ENCODE measurements around the gene FXYD1. TPM values are rescaled to one million over a fixed set of nuclear protein-coding genes. Genes with fewer than 3 reads are reported as not detected.
"Not testable (repeated sequence)": the region's sequence is repeated elsewhere in the genome, so short reads cannot be mapped to it uniquely, and the experiment has no call there.

FXYD1 gene
- total RNA-seq (2014; rRNA removed; shearing (Covaris generic)), result not detected in 2 replicates
- polyA plus RNA-seq (2014; cell fraction: nucleus; rRNA removed), result not detected in 2 replicates

GRCh38 chr19:35138305-35138892, at the start of gene FXYD1:
Gene FXYD1 (plus strand): TSS chr19:35138824. CDS start chr19:35140080, 1,256 bp downstream.
- no peak for DNase-seq (ENCODE audit: extremely low read depth, low read depth)

- no peak for DNase-seq (ENCODE audit: extremely low read depth, low read depth)
These were observed 49.1 kb upstream of the FXYD1 start for GRCh38 chr19:35089554-35089953.

- DNase-seq (ENCODE audit: extremely low read depth, low read depth), result no peak
These were observed 48.5 kb upstream of the FXYD1 start for GRCh38 chr19:35090160-35090505.

GRCh38 chr19:35090506-35091214, 48.0 kb upstream of the FXYD1 start:
- DNase-seq (ENCODE audit: extremely low read depth, low read depth), result peak; percentile 43

- no peak for DNase-seq (ENCODE audit: extremely low read depth, low read depth)
These were observed 45.2 kb upstream of the FXYD1 start for GRCh38 chr19:35093430-35093829.

- no peak for DNase-seq (ENCODE audit: extremely low read depth, low read depth)
These were observed 44.5 kb upstream of the FXYD1 start for GRCh38 chr19:35093941-35094647.

- no peak for DNase-seq (ENCODE audit: extremely low read depth, low read depth)
These were observed 44.0 kb upstream of the FXYD1 start for GRCh38 chr19:35094656-35095055.

- no peak for DNase-seq (ENCODE audit: extremely low read depth, low read depth)
These were observed 42.8 kb upstream of the FXYD1 start for GRCh38 chr19:35095667-35096368.

GRCh38 chr19:35098413-35099049, 40.1 kb upstream of the FXYD1 start:
- DNase-seq (ENCODE audit: extremely low read depth, low read depth), result no peak

- no peak for DNase-seq (ENCODE audit: extremely low read depth, low read depth)
These were observed 39.3 kb upstream of the FXYD1 start for GRCh38 chr19:35099155-35099896.

GRCh38 chr19:35099897-35100275, 38.7 kb upstream of the FXYD1 start:
- DNase-seq (ENCODE audit: extremely low read depth, low read depth), result no peak

- DNase-seq (ENCODE audit: extremely low read depth, low read depth), result no peak
These were observed 37.8 kb upstream of the FXYD1 start for GRCh38 chr19:35100588-35101533.

- not testable (repeated sequence) for DNase-seq (ENCODE audit: extremely low read depth, low read depth)
These were observed 36.7 kb upstream of the FXYD1 start for GRCh38 chr19:35101949-35102348.

GRCh38 chr19:35103614-35104013, 35.0 kb upstream of the FXYD1 start:
- DNase-seq (ENCODE audit: extremely low read depth, low read depth), result not testable (repeated sequence)

- DNase-seq (ENCODE audit: extremely low read depth, low read depth), result no peak
These were observed 34.3 kb upstream of the FXYD1 start for GRCh38 chr19:35104361-35104760.

- no peak for DNase-seq (ENCODE audit: extremely low read depth, low read depth)
These were observed 33.6 kb upstream of the FXYD1 start for GRCh38 chr19:35105047-35105410.

GRCh38 chr19:35105411-35106290, 33.0 kb upstream of the FXYD1 start:
- DNase-seq (ENCODE audit: extremely low read depth, low read depth), result no peak

GRCh38 chr19:35106291-35106583, 32.4 kb upstream of the FXYD1 start:
- DNase-seq (ENCODE audit: extremely low read depth, low read depth), result no peak

Data from NCI-H460 (cell line).